Cardiac fibroblast (primary cell): ENCODE data around the gene HOMER3.
A peak's percentile ranks its signal among the peaks of the same experiment; 100 is the strongest.

Experiments used
- DNase-seq, 2 donors: peaks; one replicate each; pipeline versions ENCODE4 v3.0.0 to v3.0.0-alpha.2; 2010; ENCODE audit warnings: low read depth in 2 of 2
- H3K4me3 ChIP-seq, 2 donors: replicated peaks in 1 of 2; 1 replicate in 1 of 2; 2 replicates in 1 of 2; pipeline ENCODE4 v1.5.1; 2011; ENCODE audit warnings: low read depth in 2 of 2, low read length in 2 of 2, mild to moderate bottlenecking in 2 of 2, moderate library complexity in 1 of 2
- CTCF ChIP-seq: IDR thresholded peaks from one replicate; pipeline ENCODE4 v1.5.1; 2011; ENCODE audit warnings: low read depth, mild to moderate bottlenecking, low read length, inconsistent platforms

HOMER3 gene

DNA sequence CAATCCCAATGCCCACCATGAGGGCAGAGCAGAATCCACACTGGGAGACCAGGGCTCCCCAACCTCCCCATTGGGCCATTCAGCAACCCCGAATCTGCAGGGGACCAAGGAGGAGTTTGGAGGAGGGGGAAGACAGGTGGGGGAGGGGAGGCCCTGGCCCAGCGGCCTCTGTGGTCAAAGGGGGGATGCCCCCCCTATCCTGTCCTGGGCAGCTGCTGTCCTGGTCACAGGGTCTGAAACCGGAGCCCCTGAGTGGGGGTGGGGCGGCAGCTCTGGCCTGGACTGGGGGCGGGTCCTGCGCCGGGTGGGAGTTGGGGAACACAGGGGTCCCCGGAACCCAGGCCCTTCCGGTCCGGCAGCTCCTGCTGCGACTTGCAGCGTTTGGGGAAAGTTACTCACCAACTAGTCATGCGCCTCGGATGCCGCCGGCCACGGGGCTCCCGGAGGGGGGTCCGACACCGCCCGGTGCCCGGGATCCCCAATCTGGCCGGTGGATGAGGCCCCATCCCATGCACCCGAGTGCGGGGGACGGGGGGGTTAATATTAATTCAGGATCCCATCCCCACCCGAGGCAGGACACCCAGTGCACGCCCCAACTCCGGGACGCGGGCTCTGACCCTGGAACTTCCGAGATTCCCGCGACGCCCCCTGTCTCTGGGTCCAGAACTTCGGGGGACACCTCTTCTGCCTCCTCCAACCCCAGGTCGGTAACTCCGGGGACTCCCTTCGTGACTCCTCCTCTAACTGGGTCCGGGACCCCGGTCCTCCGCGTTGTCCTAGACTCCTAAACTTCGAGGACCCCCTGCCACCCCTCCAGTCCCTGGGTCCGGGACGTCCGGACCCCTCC is 872 bp downstream of the HOMER3 start:
- peak; percentile 46 to 52 for DNase-seq
- H3K4me3 ChIP-seq, result peak overlapping the region; percentile 91 to 96

DNA sequence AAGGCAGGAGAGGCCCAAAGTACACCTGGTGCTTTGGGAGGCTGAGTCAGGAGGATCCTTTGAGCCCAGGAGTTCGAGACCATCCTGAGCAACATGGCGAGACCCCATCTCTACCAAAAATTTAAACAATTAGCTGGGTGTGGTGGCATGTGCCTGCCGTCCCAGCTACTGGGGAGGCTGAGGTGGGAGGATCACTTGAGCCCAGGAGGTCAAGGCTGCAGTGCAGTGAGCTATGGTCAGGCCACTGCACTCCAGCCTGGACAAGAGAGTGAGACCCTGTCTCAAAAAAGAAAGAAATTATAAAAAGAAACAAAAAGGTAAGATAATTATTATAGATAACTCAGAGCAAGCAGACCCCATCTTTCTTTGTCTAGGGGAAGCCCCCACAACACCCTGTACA is 1.9 kb downstream of the HOMER3 start:
- no peak for DNase-seq
- no peak for TF ChIP-seq CTCF
- peak overlapping the region; percentile 91 to 96 for H3K4me3 ChIP-seq

More for the DNA sequence above, 872 bp downstream of the HOMER3 start:
- no peak for TF ChIP-seq CTCF

GRCh38 chr19:18933297-18933696 is 7.7 kb downstream of the HOMER3 start:
- H3K4me3 ChIP-seq, result no peak overlapping the region
- no peak for TF ChIP-seq CTCF
- no peak for DNase-seq

DNA sequence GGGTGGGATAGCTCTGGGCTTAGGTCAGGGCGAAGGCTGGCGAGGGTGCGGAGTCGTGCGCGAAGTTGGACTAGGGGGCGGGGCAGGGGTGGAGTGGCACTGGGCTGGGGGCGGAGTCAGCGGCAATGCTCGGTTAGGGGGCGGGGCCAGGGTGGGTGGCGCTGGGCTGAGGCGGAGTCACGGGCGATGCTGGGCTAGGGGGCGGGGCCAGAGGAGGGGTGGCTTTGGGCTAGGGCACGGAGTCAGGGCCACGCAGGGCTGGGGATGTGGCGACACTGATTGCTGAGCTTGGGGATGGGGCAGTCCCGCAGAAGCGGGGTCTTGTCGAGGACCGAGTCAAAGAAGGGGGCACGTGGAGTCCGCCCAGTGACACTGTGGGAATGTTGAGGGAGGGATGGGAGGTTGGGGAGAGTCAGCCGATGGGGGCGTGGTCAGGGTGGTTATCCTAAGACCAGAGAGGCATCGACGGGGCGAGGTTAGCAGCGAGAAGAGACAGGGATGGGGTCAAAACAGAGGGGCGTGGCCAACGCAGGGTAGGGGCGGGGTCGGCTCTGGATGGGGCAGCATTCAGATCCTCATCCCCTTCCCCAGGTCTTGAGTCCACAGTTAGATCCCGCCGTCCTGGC is 8.7 kb downstream of the HOMER3 start:
- DNase-seq, result peak; percentile 42 to 55
- TF ChIP-seq CTCF, result no peak
- H3K4me3 ChIP-seq, result no peak overlapping the region

DNA sequence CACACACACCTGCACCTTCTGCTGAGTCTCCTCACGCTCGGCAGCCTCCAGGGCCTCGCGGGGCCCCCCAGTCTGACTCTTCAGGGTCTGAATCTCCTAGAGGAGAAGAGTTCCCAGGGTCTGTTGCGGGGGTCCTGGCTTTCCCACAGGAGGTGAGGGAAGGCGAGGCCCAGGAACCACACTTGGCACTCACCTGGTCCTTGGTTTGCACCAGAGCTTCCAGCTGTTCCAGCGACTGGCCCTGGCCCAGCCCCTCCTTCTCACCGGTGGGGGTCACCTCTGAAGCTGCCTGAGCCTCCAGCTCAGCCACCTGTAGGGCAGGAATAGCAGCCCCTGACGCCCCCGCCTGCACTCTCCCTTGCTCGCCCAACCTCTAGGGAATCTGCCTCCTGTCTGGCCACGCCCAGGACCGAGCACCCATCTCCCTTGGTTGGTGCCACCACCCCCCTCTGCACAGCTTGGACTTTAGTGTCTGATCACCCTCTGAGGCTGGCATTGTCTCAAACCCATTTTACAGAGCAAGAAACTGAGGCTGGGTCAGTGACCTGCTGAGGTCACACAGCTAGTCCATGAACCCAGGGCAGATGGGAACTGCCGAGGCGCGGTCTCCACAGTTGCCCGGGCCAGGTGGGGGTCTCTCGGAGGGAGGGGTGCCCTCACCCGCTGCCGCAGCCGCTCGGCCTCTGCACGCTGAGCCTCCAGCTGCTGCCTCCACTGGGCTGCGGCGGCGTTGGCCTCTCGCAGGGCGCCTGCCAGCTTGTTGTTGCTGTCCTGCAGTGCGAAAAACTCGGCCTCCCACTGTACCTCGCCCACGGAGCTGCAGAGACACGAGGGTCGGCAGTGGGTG is 9.5 kb downstream of the HOMER3 start:
- TF ChIP-seq CTCF, result no peak
- no peak overlapping the region for H3K4me3 ChIP-seq
- no peak for DNase-seq

GRCh38 chr19:18929311-18929710 is 11.7 kb downstream of the HOMER3 start:
- no peak overlapping the region for H3K4me3 ChIP-seq
- TF ChIP-seq CTCF, result no peak

More at GRCh38 chr19:18929311-18929710, 11.7 kb downstream of the HOMER3 start:
- no peak for DNase-seq
